A673 (cell line): ENCODE measurements around the gene MS4A15.

Experiments used
- EZH2 ChIP-seq: fragments of 200-600 bp; sonication (generic); IDR thresholded peaks from 2 replicates; pipeline ENCODE4 v1.6.1; 2017; ENCODE audit warnings: borderline replicate concordance, low read depth, mild to moderate bottlenecking, mixed read lengths, antibody characterized with exemption, low read length; ENCODE audit not compliant: poor library complexity, severe bottlenecking
- TF ChIP-seq, protein P1 (sequence below): fragments of 300-800, 200-600 bp; sonication (generic); conservative IDR thresholded peaks from 2 replicates; pipeline ENCODE4 v1.5.1; 2017; ENCODE audit warnings: low read depth, mild to moderate bottlenecking, antibody characterized with exemption, low read length, moderate library complexity, mixed read lengths

DNA sequence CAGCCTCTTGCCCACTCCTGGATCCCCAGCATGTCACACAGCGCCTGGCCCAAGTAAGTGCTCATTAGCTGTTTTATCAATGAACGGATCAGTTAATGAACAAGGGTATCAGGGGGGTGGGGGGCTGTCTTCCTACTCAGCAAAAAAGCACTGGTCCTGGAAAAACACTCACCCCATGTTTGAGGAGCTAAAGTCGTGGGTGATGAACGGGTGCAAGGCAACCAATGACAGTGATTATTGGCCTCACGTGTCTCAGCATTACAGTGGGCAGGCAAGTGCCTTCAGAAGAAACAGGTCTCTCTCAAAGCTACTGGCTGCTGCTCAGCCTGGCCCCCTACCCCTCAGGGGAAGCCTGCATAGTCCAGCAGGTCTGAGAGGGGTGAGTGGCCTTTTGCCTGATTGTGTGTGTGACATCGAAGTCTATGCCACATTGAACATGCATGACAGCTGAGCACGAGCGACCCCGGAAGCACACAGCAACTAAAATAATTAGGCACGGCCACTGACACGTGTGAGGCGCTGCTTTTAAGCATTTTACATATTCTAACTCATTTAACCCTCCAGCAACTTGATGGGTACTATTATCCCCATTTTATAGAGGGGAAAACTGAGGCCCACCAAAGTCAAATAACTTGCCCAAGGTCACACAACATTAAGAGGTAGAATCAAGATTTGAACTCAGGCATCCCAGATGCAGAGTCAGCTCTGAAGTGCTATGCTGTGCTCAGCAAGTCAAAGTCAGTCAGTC, 25.9 kb downstream of the MS4A15 start:
- TF ChIP-seq, protein P1, sequence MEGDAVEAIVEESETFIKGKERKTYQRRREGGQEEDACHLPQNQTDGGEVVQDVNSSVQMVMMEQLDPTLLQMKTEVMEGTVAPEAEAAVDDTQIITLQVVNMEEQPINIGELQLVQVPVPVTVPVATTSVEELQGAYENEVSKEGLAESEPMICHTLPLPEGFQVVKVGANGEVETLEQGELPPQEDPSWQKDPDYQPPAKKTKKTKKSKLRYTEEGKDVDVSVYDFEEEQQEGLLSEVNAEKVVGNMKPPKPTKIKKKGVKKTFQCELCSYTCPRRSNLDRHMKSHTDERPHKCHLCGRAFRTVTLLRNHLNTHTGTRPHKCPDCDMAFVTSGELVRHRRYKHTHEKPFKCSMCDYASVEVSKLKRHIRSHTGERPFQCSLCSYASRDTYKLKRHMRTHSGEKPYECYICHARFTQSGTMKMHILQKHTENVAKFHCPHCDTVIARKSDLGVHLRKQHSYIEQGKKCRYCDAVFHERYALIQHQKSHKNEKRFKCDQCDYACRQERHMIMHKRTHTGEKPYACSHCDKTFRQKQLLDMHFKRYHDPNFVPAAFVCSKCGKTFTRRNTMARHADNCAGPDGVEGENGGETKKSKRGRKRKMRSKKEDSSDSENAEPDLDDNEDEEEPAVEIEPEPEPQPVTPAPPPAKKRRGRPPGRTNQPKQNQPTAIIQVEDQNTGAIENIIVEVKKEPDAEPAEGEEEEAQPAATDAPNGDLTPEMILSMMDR = no peak
- no peak for TF ChIP-seq EZH2
